Measurements from ENCODE around the gene ADI1. TPM values are rescaled to one million over a fixed set of nuclear protein-coding genes. Genes with fewer than 3 reads are reported as not detected.

ADI1 gene
- total and polyA plus RNA-seq, 2 experiments from 2014 or later = 106 to 204 TPM

GRCh38 chr2:3543023-3543683 lies 23.8 kb upstream of the ADI1 start:
- peaks cover 9% of the 10 kb centered on the region for H3K79me2 ChIP-seq
- H4K20me1 ChIP-seq (ENCODE audit: insufficient read depth, poor library complexity, severe bottlenecking) = no peaks in the 10 kb centered on the region
- H3K4me3 ChIP-seq = no peak overlapping the region
- no peaks in the 10 kb centered on the region for H3K27me3 ChIP-seq
- no peak for DNase-seq (ENCODE audit: low spot score)
- no peak overlapping the region for H3K4me2 ChIP-seq
- no peaks in the 10 kb centered on the region for H3K9me3 ChIP-seq (ENCODE audit: low read depth)
- 97% methylated on average over 6 of the region's 6 CpGs for WGBS (ENCODE audit: low lambda C conversion rate, missing lambda C conversion rate)
- H3K9me2 ChIP-seq (replicated peaks; ENCODE audit: insufficient read depth) = no peaks in the 10 kb centered on the region
- no peak overlapping the region for H2AFZ ChIP-seq
- no peaks in the 10 kb centered on the region for H3K4me1 ChIP-seq (ENCODE audit: insufficient read depth)
- H3K27ac ChIP-seq = no peak overlapping the region
- TF ChIP-seq EZH2 (IDR thresholded peaks at IDR 0.05; ENCODE audit: borderline replicate concordance) (no peak), CTCF (IDR thresholded peaks at IDR 0.05; ENCODE audit: poor library complexity) (no peak), EZH2phosphoT487 (IDR thresholded peaks at IDR 0.05; ENCODE audit: low read depth, severe bottlenecking, unreplicated experiment) (no peak)
- H3K36me3 ChIP-seq (replicated peaks; ENCODE audit: insufficient read depth, low read depth) = no peaks in the 10 kb centered on the region

- no peaks in the 10 kb centered on the region for H3K4me1 ChIP-seq (ENCODE audit: insufficient read depth)
- no peak overlapping the region for H3K27ac ChIP-seq
- no peaks in the 10 kb centered on the region for H3K27me3 ChIP-seq
- H3K79me2 ChIP-seq = peaks cover 9% of the 10 kb centered on the region
- TF ChIP-seq CTCF (IDR thresholded peaks at IDR 0.05; ENCODE audit: poor library complexity) = no peak
- over 99% methylated on average over 5 of the region's 5 CpGs for WGBS (ENCODE audit: low lambda C conversion rate, missing lambda C conversion rate)
- H2AFZ ChIP-seq = no peak overlapping the region
- H3K4me2 ChIP-seq = no peak overlapping the region
- no peaks in the 10 kb centered on the region for H3K36me3 ChIP-seq (replicated peaks; ENCODE audit: insufficient read depth, low read depth)
- no peaks in the 10 kb centered on the region for H3K9me2 ChIP-seq (replicated peaks; ENCODE audit: insufficient read depth)
- no peaks in the 10 kb centered on the region for H4K20me1 ChIP-seq (ENCODE audit: insufficient read depth, poor library complexity, severe bottlenecking)
- no peak for DNase-seq (ENCODE audit: low spot score)
- H3K4me3 ChIP-seq = no peak overlapping the region
- H3K9me3 ChIP-seq (ENCODE audit: low read depth) = no peaks in the 10 kb centered on the region
These were observed 22.8 kb upstream of the ADI1 start for GRCh38 chr2:3542107-3542506.

GRCh38 chr2:3539836-3540235 lies 20.5 kb upstream of the ADI1 start:
- H4K20me1 ChIP-seq (ENCODE audit: insufficient read depth, poor library complexity, severe bottlenecking) = no peaks in the 10 kb centered on the region
- H3K36me3 ChIP-seq (replicated peaks; ENCODE audit: insufficient read depth, low read depth) = no peaks in the 10 kb centered on the region
- no peaks in the 10 kb centered on the region for H3K27me3 ChIP-seq
- H3K4me1 ChIP-seq (ENCODE audit: insufficient read depth) = peaks cover 16% of the 10 kb centered on the region
- H2AFZ ChIP-seq = no peak overlapping the region
- no peak overlapping the region for H3K4me2 ChIP-seq
- H3K4me3 ChIP-seq = no peak overlapping the region
- H3K9me3 ChIP-seq (ENCODE audit: low read depth) = no peaks in the 10 kb centered on the region
- H3K9me2 ChIP-seq (replicated peaks; ENCODE audit: insufficient read depth) = no peaks in the 10 kb centered on the region
- peaks cover 9% of the 10 kb centered on the region for H3K79me2 ChIP-seq
- 92% methylated on average over 9 of the region's 9 CpGs for WGBS (ENCODE audit: low lambda C conversion rate, missing lambda C conversion rate)
- H3K27ac ChIP-seq = no peak overlapping the region
- no peak for DNase-seq (ENCODE audit: low spot score)
- TF ChIP-seq CTCF (IDR thresholded peaks at IDR 0.05; ENCODE audit: poor library complexity) (no peak), EZH2 (IDR thresholded peaks at IDR 0.05; ENCODE audit: borderline replicate concordance) (no peak), EZH2phosphoT487 (IDR thresholded peaks at IDR 0.05; ENCODE audit: low read depth, severe bottlenecking, unreplicated experiment) (no peak)
